Retinal pigment epithelial cell (primary cell): Measurements from ENCODE around the gene THBS2.

Source experiments
- DNase-seq: peaks from one replicate; pipeline ENCODE4 v3.0.0-alpha.2; 2010; ENCODE audit warnings: low read depth
- H3K4me3 ChIP-seq: 2 replicates; pipeline ENCODE4 v1.5.1; 2011; ENCODE audit warnings: mild to moderate bottlenecking, low read length, control low read depth, moderate library complexity
- TF ChIP-seq, protein P1 (sequence below): conservative IDR thresholded peaks from 2 replicates; pipeline ENCODE4 v1.5.1; 2011; ENCODE audit warnings: low read depth, low read length, control low read depth, inconsistent platforms

Gene THBS2

DNA sequence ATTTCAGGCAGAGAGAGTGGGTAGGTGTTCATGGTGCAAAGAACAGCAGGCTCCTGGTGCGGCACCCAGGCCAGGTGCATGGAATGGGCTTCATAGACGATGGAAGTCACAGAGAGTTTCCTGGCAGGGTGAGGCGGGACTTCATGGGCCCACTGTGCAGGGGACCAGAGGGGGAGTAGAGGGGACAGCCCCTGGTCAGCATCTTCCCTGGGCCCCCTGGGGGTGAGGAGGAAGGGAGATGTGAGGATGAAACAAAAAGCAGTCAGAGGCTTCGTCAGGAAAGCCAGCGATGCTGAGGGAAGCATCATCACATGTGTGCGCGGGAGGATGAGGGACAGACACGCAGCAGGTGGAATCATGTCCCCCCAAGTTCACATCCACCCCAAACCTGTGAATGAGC lies 2.4 kb upstream of the THBS2 start:
- TF ChIP-seq, protein P1, sequence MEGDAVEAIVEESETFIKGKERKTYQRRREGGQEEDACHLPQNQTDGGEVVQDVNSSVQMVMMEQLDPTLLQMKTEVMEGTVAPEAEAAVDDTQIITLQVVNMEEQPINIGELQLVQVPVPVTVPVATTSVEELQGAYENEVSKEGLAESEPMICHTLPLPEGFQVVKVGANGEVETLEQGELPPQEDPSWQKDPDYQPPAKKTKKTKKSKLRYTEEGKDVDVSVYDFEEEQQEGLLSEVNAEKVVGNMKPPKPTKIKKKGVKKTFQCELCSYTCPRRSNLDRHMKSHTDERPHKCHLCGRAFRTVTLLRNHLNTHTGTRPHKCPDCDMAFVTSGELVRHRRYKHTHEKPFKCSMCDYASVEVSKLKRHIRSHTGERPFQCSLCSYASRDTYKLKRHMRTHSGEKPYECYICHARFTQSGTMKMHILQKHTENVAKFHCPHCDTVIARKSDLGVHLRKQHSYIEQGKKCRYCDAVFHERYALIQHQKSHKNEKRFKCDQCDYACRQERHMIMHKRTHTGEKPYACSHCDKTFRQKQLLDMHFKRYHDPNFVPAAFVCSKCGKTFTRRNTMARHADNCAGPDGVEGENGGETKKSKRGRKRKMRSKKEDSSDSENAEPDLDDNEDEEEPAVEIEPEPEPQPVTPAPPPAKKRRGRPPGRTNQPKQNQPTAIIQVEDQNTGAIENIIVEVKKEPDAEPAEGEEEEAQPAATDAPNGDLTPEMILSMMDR: no peak
- H3K4me3 ChIP-seq: no peak overlapping the region
- DNase-seq: no peak

DNA sequence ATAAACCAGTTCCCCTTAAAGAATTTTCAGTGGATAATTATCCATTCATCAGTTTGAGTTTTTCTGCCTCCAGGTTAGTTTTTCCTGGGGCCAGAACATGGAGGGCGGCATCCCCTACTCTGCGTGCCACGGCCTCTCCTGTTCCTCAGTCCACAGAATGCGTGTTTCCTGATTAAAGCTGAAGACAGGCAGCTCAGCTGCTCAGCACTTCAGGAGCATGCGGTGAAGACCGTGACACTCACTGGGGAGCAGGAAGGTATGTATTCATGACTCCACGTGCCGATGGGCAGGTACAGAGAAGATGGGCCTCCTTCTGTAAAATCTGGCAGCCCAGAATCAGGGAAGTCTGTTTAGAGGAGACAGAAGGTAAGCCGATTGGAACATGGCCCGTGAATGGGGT lies 2.0 kb upstream of the THBS2 start:
- no peak for DNase-seq
- TF ChIP-seq, protein P1: no peak

DNA sequence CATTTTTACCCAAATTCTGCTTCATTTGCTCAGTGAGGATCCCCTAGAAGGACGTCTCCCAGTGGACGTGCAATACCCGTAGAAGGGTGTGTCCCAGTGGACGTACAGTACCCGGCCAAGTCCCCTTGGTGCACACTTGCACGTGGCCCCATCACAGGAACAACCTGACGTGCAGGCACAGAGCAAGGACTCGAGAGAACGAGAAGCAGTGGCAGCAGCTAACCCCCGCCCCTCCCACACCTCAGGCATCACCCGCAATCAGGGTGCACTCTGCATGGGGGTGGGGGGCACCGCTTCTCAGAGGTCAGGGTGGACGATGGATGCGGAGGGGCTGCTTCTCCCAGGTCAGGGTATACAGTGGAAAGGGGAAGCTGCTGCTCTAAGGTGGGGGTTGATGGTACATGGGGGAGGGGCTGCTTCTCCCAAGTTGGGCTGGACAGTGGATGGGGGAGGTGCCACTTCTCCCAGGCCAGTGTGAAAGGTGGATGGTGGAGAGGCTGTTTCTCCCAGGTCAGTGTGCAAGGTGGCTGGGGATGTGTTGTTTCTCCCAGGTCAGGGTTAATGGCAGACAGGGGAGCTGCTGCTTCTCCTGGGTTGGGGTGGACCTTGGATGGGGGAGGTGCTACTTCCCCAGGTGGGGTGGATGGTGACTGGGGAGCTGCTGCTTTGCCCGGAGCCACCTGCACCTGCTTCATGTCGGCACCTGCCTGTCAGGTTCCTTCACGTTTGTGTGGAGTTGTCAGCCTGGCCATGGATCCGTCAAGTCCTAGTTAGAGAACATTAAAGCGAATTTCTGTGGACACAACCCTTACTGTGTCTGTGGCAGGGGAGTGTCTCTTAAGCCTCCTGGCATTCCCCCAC lies 1.0 kb upstream of the THBS2 start:
- no peak for DNase-seq
- no peak overlapping the region for H3K4me3 ChIP-seq

More for the DNA sequence above, 2.0 kb upstream of the THBS2 start:
- no peak overlapping the region for H3K4me3 ChIP-seq

DNA sequence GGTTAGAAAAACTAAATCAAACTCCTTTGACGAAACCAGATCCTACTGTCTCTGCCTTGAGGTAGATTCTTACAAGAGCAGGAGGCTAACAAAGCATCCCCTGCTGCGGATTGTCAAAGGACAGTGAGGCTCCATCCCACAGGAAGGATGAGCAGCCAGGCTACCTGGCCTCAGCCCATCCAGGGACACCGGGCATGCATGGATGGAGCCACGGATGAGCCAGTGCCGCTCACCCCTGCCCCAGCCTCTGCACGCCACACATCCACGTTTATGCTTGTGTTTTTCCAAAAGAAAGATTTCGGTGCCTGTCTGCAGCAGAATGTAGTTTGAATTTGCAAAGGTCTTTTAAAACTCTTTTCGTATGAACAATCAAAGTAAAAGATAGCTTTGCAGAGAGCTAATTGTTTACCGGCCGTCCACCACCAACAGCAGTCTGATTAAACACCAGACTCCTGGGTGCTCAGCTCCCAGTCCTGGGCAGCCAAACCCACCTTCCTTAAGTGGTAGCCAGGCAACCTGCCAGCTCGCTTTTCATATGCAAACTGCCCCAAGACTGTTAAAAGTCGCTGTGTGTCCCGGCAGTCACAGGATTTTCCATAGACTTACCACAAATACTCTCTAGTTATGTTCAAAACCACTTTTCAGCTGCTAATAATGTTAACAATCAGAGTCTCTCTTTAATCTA lies 999 bp downstream of the THBS2 start:
- peak; percentile 39 for DNase-seq
- TF ChIP-seq, protein P1: no peak

More for the DNA sequence above, 1.0 kb upstream of the THBS2 start:
- TF ChIP-seq, protein P1: no peak

DNA sequence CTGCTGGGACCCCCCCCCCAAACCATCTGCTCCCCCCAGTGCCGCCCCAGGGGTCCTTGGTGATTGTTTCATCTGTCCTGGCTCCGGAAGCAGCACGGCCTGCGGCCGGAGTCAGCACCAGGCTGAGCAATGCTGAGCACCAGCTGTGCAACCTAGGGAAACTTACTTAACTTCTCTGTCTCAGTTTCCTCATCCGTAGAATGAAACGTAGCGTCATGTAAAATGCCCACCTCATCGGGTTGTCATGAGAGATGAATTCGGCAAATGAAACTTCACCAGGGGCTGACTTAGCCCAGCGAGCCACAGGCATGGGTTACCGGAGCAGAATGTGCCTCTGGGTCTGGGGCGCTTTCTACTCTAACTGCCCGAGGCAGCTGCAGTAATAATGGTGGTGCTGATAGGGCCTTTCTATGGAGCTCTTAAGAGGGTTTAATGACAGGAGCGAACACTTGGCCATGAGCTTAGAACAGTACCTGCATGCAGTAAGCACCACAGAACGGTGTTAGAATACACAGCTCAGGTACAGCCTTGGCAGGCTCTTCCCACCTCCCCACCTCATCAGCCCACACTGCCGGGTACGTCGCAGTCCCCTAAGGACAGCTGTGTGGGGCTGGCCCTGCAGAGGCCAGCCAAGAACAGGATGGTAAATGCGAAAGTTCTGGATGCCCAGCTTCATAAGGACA lies 1.7 kb downstream of the THBS2 start:
- TF ChIP-seq, protein P1: no peak
- H3K4me3 ChIP-seq: peak overlapping the region; percentile 41
- DNase-seq: no peak

More for the DNA sequence above, 999 bp downstream of the THBS2 start:
- peak overlapping the region; percentile 41 for H3K4me3 ChIP-seq

DNA sequence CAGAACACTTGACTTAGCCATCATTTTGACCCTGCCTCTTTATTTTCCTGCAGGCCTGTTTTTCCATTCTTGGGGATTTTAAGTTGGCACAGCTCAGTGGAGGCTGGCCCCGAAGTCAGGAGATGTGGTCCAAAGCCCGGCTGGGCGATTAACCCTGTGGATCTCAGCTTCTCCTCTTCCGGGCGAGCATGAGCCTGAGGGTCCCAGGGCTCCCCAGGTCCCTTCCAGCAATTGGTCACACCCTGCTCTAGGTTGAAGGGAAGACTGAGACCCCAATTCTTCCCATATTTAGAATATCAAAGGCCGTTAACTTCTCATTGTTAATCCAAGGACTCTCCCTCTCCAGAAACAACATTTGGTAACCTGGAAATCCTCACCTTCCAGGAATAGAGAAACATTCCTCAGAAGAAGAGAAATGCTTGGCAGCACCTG lies 2.3 kb downstream of the THBS2 start:
- no peak for DNase-seq
- H3K4me3 ChIP-seq: no peak overlapping the region
- TF ChIP-seq, protein P1: no peak
